Left renal cortex interstitium (tissue), 4 donors: ENCODE results near the gene UTY. TPM values are rescaled to one million over a fixed set of nuclear protein-coding genes. Genes with fewer than 3 reads are reported as not detected.
"Not testable (repeated sequence)": the region's sequence is repeated elsewhere in the genome, so short reads cannot be mapped to it uniquely, and the experiment has no call there.

ENCODE experiments used
- DNase-seq, 4 donors: peaks; one replicate each; pipeline ENCODE4 v3.0.0-alpha.2; 2013; ENCODE audit warnings: low read depth in 4 of 4, low spot score in 2 of 4, missing footprints in 1 of 4
- polyA plus RNA-seq, 4 donors: library from polyadenylated mRNA; unstranded; fragments of 120-200 nt; gene quantifications; one replicate each; pipeline ENCODE4 v1.2.1, GENCODE V29; 2013; ENCODE audit not compliant: insufficient read length in 4 of 4

Gene UTY
- polyA plus RNA-seq, 4 donors: 19.7 to 27.6 (median 25.4) TPM

DNA sequence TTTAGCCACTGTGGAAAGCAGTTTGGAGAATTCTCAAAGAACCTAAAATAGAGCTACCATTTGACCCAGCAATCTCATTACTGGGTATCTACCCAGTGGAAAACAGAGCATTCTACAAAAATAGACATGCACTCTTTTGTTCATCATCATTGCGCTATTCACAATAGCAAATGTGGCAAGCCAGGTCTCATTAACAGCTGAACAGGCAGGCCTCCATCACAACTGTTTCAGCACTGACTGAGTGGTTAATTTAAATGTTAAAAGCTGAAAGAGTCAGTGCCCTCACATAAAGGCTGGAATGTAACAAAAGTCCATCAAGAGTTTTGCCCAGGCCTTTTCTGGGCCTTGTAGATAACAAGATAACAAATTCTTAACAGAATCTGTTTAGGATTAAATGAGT is 166.9 kb downstream of the UTY start:
- no peak for DNase-seq

DNA sequence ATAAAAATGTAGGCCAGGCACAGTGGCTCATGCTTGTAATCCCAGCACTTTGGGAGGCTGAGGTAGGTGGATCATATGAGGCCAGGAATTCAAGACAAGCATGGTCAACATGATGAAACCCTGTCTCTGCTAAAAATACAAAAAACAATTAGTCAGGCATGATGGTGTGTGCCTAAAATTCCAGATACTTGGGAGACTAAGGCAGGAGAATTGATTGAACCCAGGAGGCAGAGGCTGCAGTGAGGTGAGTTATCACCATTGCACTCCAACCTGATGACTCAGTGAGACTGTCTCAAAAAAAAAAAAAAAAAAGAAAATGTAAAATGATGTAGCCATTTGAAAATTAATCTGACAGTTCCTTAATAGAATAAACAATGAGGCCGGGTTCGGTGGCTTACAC is 171.9 kb downstream of the UTY start:
- no peak for DNase-seq

DNA sequence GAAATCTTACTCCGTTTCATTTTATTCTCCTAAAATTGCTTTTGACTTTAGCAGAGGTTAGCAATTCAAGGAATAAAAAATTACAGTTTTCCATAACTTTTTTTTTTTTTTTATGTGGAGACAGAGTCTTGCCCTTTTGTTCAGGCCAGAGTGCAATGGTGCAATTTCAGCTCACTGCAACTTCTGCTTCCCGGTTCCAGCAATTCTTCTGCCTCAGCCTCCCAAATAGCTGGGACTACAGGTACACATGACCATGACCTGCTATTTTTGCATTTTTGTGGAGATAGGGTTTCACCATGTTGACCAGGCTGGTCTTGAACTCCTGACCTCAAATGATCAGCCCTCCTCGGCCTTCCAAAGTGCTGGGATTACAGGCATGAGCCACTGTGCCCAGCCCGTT is 179.0 kb downstream of the UTY start:
- no peak for DNase-seq

DNA sequence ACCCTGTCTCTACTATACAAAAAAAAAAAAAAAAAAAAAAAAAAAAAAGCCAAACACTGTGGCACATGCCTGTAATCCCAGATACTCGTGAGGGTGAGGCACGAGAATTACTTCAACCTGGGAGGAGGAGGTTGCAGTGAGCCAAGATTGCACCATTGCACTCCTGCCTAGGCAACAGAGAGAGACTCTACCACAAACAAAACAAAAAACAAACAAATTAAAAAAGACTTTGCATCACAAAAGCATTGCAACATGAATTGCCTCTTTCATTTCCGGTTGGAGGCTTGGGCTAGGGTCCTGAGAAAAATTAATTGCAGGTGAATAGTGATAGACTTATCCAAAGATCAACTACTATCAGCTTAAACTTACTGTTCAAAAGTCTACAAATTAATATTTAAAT is 180.4 kb downstream of the UTY start:
- no peak for DNase-seq

DNA sequence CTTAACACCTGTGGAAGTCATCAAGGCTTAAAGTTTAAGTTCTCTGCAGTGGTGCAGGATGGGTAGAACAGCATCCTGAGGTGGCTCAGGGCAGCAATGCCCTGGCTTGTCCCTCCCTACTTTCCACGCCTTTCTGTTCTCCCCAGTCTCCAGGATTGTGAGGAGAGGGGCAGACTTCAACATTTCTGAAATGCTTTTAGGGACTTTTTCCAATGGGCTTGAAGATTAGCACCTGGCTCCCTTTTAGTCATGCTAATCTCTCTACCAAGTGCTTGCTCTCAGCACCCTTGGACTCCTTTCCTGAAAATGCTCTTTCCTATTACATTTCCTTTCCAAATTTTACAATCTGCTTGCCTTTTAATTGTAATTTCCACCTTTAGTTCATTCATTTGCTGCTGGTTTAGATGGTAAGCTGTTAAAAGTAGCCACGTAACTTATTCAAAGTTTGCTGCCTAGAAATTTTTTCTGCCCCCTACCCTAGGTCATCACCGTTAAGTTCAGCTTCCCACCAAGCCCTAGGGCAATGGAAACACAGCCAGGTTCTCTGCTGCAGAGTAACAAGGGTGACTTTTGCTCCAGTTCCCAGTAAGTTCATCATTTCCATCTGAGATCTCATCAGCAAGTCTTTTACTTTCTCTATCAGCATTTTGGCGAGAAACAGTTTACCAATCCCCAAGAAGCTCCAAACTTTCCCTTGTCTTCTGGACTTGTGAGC is 183.5 kb downstream of the UTY start:
- DNase-seq: no peak

DNA sequence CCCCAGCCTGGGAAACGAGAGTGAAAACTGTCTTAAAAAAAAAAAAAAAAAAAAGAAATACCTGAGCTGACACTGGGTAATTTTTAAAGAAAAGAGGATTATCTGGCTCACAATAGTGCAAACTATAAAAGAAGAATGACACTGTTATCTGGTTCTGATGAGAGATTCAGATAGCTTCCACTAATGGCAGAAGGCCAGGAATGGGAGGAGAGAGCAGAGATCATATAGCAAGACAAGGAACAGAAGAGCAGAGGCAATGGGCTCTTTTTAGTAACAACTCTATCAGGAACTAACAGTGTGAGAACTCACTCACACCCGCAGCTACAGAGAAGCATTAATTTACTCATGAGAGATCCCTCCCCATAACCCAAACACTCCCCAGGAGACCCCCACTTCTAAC is 184.8 kb downstream of the UTY start:
- no peak for DNase-seq

DNA sequence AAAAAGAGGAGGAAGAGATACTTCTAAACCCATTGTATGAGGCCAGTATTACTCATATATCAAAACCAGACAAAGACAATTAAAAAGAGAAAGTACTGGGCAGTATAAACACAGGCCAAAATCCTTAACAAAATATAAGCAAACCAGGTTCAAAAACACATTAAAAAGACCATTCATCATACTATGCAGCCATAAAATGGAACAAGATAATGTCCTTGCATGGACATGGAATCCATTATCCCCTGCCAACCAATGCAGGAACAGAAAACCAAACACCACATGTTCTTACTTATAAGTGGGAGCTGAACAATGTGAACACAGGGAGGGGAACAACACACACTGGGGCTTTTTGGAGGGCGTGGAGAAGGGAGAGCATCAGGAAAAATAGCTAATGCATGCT is 188.6 kb downstream of the UTY start:
- no peak for DNase-seq

DNA sequence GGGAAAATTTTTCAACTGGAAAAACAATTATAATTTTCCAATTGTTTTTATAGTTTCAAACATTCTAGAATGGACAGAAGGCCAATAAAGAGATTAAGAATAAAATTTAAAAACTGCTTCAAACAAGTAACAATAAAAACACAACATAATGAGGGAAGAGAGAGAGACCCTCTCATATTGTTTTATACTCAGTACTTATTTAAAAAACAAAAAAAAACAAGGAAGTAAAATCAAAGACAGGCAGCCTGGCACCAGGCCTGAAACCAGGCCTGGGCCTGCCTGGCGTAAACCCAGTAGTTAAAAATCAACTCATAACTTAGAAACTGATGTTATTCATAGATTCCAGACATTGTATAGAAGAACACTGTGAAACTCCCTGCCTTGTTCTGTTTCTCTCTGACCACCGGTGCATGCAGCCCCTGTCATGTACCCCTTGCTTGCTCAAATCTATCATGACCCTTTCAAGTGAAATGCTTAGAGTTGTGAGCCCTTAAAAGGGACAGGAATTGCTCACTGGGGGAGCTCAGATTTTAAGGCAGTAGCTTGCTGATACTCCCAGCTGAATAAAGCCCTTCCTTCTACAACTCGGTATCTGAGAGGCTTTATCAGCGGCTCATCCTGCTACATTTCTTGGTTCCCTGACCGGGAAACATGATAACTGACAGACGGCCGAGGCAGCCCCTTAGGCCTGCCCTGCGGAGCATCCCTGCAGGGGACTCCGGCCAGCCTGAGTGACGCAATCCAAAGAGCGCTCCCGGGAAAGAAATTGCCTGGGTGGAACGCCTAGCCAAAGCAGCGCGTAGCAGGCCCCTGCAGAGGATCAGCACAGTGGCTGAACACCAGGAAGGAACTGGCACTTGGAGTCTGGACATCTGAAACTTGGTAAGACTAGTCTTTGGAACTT is 197.4 kb downstream of the UTY start:
- DNase-seq: not testable (repeated sequence)

DNA sequence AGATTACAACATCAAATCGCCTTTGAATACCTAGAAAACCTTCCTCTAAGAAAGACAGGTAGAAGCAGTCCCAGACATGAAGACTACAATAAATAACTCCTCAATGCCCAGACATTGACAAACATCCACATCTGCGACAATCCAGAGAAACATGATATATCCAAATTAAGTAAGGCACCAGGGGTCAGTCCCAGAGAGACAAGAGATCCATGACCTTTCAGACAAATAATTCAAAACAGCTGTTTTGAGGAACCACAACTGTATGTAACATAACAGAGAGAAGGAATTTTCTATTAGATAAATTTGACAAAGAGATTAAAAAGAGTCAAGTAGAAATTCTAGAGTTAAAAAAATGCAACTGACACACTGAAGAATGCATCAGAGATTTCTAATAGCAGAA is 200.3 kb downstream of the UTY start:
- no peak for DNase-seq

DNA sequence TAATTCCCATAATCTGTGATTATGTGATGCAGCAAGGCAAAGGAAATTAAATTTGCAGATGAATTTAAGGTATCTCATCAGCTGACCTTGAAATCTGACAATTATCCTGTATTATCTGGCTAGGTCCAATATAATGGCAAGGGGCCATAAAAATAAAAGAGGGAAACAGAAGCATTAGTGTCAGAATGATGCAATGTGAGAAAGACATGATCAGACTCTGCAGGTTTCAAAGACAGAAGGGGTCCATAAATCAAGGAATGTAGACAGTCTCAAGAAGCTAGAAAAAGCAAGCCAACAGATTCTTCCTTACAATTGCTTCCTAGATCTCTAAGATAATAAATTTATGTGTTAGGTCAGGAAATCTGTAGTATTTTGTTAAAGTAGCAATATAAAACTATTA is 208.1 kb downstream of the UTY start:
- no peak for DNase-seq

DNA sequence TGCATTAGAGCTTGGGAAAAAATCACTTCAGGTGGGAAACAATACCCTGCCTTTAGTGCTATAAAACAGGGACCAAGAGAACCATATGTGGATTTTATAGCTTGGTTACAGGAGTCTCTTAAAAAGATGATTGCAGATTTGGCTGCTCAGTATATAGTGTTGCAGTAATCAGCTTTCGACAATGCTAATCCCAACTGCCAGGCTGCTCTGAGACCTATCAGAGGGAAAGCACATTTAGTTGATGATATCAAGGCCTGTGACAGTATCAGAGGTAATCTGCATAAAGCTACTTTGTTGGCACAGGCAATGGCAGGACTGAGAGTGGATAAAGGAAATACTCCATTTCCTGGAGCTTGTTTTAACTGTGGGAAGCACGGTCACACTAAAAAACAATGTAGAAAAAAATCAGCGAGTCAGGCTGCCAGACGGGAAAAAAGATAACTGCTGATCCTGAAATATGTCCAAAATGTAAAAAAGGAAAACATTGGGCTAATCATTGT is 225.8 kb downstream of the UTY start:
- not testable (repeated sequence) for DNase-seq

DNA sequence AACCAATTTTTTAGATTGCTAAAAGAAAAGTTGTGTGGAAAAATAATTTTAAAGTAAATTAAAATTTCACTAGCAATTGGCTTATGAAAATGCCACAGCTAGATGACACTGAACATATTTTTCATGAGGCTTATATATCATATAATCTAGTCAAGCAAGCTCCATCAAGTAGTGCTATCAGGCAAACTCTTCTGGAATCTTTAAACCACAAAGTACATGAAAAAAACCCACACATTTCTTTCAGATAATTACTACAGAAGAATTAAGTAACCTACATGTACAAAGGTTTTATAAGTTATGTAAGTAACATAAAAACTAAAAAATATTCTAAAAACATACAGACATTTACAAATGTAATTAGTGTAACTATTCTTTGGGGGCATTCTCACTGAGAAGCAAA is 229.4 kb downstream of the UTY start:
- DNase-seq: no peak

DNA sequence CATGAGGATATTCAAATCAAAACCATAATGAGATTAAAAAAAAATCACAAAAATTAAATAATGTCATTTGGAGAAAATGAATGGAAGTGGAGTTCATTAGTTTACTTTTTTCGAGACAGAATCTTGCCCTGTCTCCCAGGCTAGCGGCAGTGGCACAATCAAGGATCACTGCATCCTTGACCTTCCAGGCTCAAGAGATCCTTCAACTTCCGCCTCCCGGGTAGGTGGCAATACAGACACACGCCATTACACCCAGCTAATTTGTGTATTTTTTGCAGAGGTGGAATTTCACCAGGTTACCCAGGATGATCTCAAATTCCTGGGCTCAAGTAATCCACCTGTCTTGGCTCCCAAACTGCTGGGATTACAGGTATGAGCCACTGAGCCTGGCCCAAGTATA is 236.1 kb downstream of the UTY start:
- no peak for DNase-seq

DNA sequence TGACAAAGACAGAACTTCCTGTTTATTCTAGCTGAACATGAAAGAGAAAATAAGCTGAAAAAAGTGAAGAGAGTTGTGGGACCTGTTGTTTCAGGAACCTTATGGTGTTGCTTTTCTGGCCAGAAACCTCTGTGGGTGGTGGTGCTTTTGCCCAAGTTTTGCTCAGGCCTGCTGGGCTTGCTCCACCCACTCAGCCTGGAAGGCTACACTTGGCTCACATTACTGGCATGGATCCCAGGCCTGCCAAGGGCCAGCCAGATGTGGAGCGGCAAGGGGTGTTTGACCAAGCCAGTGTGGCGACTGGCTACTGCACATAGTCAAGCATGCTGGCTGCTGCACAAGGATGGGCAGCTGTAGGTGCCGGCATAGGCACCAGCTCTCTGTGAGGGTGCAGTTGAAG is 245.9 kb downstream of the UTY start:
- no peak for DNase-seq

DNA sequence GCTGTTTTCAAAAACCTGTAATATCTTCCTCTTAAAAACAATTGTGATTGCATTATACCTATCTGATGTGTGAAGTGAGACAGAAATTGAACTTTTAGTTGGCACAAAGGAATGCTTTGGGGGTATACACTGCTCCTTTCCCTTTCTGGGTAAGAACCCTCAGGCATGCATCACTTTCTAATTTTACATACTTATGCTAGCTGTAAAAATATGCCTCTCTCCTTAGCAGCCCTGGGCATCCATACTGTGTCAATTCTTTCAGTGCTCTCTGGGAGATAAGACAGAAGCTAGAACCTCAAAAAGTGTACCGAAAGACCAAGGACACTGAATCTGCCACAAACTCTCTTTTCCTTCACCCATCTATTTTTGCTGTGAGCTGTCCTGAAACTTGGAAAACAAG is 246.7 kb downstream of the UTY start:
- no peak for DNase-seq

DNA sequence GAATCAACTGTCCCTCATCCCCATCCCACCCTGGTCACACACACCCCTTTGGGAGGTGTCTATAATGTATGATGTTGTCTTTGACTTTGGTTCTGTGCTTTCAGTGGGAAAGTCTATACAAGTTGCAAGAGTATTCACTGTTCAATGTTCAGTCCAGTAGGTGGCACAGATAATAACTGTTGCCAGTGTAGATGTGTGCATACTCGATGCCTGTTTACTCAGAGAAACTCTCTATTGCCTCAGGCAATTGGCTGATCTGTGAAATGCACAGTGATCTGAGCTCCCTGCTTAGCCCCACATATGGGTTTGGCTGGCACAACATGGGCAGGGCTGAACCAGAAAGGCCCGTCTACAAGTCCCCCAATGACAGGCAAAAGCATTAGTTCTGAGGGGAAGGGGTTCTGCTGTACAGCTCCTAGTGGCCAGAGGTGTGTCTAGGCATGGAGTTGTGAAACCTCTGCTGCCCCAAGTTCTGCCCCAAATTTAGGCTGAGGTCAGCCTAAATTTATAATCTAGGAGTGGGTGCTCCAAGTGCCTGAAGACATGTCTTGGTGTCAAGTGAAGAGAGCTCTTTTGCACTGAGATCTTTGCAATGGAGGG is 252.4 kb downstream of the UTY start:
- no peak for DNase-seq

DNA sequence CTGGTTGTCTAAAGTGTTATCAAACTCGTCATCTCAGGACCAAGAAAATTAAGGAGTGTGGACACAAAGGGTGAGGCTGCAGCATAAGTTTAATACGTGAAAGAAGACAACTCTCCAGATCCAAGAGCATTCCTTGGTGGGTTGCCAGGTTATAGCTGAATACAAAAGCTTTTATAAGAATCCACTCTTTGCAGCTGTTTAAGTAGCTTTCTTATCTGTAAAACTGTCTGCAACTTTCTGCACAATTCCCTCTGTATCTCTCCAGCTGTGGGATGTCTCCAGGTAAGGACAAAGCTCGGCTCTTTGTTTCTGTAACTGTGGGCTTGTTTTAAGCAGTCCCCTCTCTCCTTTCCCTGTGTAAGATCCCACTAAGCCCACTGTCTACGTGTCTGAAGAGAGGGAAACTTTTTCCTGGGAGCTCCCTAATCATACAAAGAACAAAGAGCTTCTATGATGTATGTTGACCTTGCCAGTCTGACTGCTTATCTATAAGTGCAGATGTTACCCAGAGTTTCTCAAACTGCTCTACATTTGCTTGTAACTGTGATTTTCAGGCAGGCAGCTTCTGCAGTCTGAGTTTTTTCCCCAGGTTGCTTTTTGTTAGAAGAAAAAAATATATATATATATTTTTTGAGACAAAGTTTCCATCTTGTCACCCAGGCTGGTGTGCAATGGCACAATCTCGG is 268.7 kb downstream of the UTY start:
- DNase-seq: no peak

DNA sequence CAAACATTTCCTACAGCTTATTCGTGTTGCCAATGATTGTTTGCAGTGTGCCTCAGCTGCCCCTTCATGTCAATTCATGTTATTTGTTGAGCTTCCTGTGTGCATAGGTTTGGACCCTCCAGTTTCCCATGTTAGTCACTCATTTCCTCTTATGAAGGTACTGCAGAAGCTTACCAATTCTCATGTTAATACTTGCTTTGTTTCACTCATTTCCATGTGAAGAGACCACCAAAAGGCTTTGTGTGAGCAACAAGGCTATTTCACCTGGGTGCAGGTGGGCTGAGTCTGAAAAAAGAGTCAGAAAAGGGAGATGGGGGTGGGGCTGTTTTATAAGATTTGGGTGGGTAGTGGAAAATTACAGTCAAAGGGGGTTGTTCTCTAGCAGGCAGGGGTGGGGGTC is 274.6 kb downstream of the UTY start:
- no peak for DNase-seq
